ENCODE measurements around the gene TEX13C.
"Not testable (repeated sequence)": the region's sequence is repeated elsewhere in the genome, so short reads cannot be mapped to it uniquely, and the experiment has no call there.

DNA sequence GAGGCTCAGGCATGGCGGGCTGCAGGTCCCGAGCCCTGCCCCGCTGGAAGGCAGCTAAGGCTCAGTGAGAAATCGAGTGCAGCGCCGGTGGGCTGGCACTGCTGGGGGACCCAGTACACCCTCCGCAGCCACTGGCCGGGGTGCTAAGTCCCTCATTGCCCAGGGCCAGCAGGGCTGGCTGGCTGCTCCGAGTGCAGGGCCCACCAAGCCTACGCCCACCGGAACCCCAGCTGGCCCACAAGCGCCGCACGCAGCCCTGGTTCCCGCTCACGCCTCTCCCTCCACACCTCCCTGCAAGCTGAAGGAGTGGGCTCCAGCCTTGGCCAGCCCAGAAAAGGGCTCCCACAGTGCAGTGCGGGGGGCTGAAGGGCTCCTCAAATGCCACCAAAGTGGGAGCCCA lies 505 bp upstream of the TEX13C start:
- TF ChIP-seq, protein P1, sequence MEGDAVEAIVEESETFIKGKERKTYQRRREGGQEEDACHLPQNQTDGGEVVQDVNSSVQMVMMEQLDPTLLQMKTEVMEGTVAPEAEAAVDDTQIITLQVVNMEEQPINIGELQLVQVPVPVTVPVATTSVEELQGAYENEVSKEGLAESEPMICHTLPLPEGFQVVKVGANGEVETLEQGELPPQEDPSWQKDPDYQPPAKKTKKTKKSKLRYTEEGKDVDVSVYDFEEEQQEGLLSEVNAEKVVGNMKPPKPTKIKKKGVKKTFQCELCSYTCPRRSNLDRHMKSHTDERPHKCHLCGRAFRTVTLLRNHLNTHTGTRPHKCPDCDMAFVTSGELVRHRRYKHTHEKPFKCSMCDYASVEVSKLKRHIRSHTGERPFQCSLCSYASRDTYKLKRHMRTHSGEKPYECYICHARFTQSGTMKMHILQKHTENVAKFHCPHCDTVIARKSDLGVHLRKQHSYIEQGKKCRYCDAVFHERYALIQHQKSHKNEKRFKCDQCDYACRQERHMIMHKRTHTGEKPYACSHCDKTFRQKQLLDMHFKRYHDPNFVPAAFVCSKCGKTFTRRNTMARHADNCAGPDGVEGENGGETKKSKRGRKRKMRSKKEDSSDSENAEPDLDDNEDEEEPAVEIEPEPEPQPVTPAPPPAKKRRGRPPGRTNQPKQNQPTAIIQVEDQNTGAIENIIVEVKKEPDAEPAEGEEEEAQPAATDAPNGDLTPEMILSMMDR (conservative IDR thresholded peaks at IDR 0.05): not testable (repeated sequence)
- not testable (repeated sequence) for TF ChIP-seq EZH2 (IDR thresholded peaks at IDR 0.05; ENCODE audit: low read depth)

Data from PC-9 (cell line).